Endothelial cell of umbilical vein (primary cell): ENCODE measurements around the gene DECR2. TPM values are rescaled to one million over a fixed set of nuclear protein-coding genes. Genes with fewer than 3 reads are reported as not detected.

Experiments used
- BruUV-seq: library from RNA; stranded (reverse); fragments of 400-500 nt; replicated peaks from 2 replicates; lab custom pipeline; 2021; lab: Mats Ljungman, UMichigan
- CTCF ChIA-PET: fragments of 300-600, 350-600 bp; sonication (Branson Sonifier 250); formaldehyde crosslinking; loops from one replicate; lab custom pipeline; 2021; ENCODE audit warnings: antibody characterized with exemption, inconsistent platforms; lab: Charles Lee
- POLR2A ChIA-PET: fragments of 300-600, 350-600 bp; sonication (Branson Sonifier 250); formaldehyde crosslinking; loops from one replicate; lab custom pipeline; 2021; ENCODE audit warnings: antibody characterized with exemption, inconsistent platforms; lab: Charles Lee
- DNase-seq: peaks from one replicate; pipeline ENCODE4 v3.0.0-alpha.2; 2011; ENCODE audit warnings: low read depth, low spot score
- FAIRE-seq: peaks from 2 replicates; lab custom pipeline; 2011; peaks lifted over from hg19 to GRCh38; lab: Jason Lieb, UNC
- H2AFZ ChIP-seq: 2 replicates; pipeline ENCODE4 v1.6.0; 2012; ENCODE audit warnings: low read depth, low read length, control low read depth, inconsistent platforms
- H3K27ac ChIP-seq: 2 replicates; pipeline ENCODE4 v1.5.1; 2011; ENCODE audit warnings: low read depth, mild to moderate bottlenecking, control low read depth, low read length, moderate library complexity; ENCODE audit not compliant: insufficient read depth
- H3K27me3 ChIP-seq, 2 experiments: 2 replicates each; pipeline versions ENCODE4 v1.6.0 to v1.6.1; 2011; ENCODE audit warnings: low read length in 2 of 2, mixed read lengths in 1 of 2; ENCODE audit not compliant: control insufficient read depth in 2 of 2, insufficient read depth in 2 of 2
- H3K36me3 ChIP-seq, 2 experiments: 2 replicates in 1 of 2; 3 replicates in 1 of 2; pipeline ENCODE4 v1.5.1; 2011; ENCODE audit warnings: low read length in 2 of 2, mild to moderate bottlenecking in 1 of 2, moderate library complexity in 1 of 2; ENCODE audit not compliant: control insufficient read depth in 2 of 2, insufficient read depth in 2 of 2; ENCODE audit errors: extremely low read depth in 1 of 2
- H3K4me1 ChIP-seq: 3 replicates; pipeline ENCODE4 v1.5.1; 2011; ENCODE audit warnings: mild to moderate bottlenecking, low read length; ENCODE audit not compliant: control insufficient read depth, insufficient read depth; ENCODE audit errors: extremely low read depth
- H3K4me2 ChIP-seq: 2 replicates; pipeline ENCODE4 v1.6.1; 2011; ENCODE audit warnings: low read length, control low read depth, mixed read lengths; ENCODE audit not compliant: insufficient read depth
- H3K4me3 ChIP-seq, 3 experiments: fragments of 200-600 bp in 1 of 3; sonication (generic), shearing (Covaris generic) in 1 of 3; replicated peaks in 1 of 3; 2 replicates each; pipeline ENCODE4 v1.5.1; 2011 to 2016; ENCODE audit warnings: control low read depth in 3 of 3, low read length in 3 of 3, mild to moderate bottlenecking in 2 of 3, inconsistent platforms in 1 of 3, low read depth in 1 of 3, moderate library complexity in 1 of 3; ENCODE audit not compliant: insufficient read depth in 1 of 3
- H3K79me2 ChIP-seq: 2 replicates; pipeline ENCODE4 v1.6.0; 2012; ENCODE audit warnings: low read length, inconsistent platforms; ENCODE audit not compliant: control insufficient read depth, insufficient read depth
- H3K9ac ChIP-seq: replicated peaks from 2 replicates; pipeline ENCODE3; 2011; ENCODE audit warnings: low read length, control low read depth; ENCODE audit not compliant: insufficient read depth; ENCODE audit errors: extremely low read depth
- H3K9me1 ChIP-seq: replicated peaks from 3 replicates; pipeline ENCODE4 v1.6.0; 2011; ENCODE audit warnings: mild to moderate bottlenecking, low read length; ENCODE audit not compliant: control insufficient read depth, insufficient read depth; ENCODE audit errors: extremely low read depth
- H3K9me3 ChIP-seq: replicated peaks from 2 replicates; pipeline ENCODE4 v1.5.1; 2012; ENCODE audit warnings: low read length, inconsistent platforms; ENCODE audit not compliant: control insufficient read depth, insufficient read depth
- H4K20me1 ChIP-seq: replicated peaks from 2 replicates; pipeline ENCODE3; 2011; ENCODE audit warnings: mild to moderate bottlenecking, low read length; ENCODE audit not compliant: control insufficient read depth, insufficient read depth; ENCODE audit errors: extremely low read depth
- EZH2 ChIP-seq: IDR thresholded peaks from 2 replicates; pipeline ENCODE4 v1.6.1; 2012; ENCODE audit warnings: borderline replicate concordance, low read depth, mild to moderate bottlenecking, moderate library complexity, low read length, inconsistent platforms; ENCODE audit not compliant: severe bottlenecking
- FOS ChIP-seq: IDR thresholded peaks from 2 replicates; pipeline ENCODE4 v1.6.1; 2011; ENCODE audit warnings: mild to moderate bottlenecking, low read length, moderate library complexity, borderline replicate concordance; ENCODE audit not compliant: insufficient read depth
- GATA2 ChIP-seq: IDR thresholded peaks from 2 replicates; pipeline ENCODE4 v1.7.0; 2011; ENCODE audit warnings: low read depth, mild to moderate bottlenecking, moderate library complexity, mixed read lengths, low read length; ENCODE audit not compliant: insufficient read length, insufficient read depth
- JUN ChIP-seq: IDR thresholded peaks from 2 replicates; pipeline ENCODE4 v1.6.1; 2011; ENCODE audit warnings: borderline replicate concordance, low read depth; ENCODE audit not compliant: insufficient read length, insufficient read depth
- MYC ChIP-seq: IDR thresholded peaks from one replicate; pipeline ENCODE4 v1.6.1; 2011; ENCODE audit warnings: mild to moderate bottlenecking, low read depth, low read length
- POLR2A ChIP-seq: IDR thresholded peaks from 2 replicates; pipeline ENCODE4 v1.6.1; 2012; ENCODE audit warnings: low read depth, mild to moderate bottlenecking, control low read depth, low read length
- POLR2AphosphoS5 ChIP-seq: IDR thresholded peaks from 2 replicates; pipeline ENCODE4 v1.6.1; 2012; ENCODE audit warnings: low read depth, mild to moderate bottlenecking, control low read depth, low read length, moderate library complexity; ENCODE audit not compliant: insufficient read depth
- dilution Hi-C: fragments of 300-500 bp; cut with MboI; formaldehyde crosslinking; loops from one replicate; pipeline ENCODE4 v1.15.0; 2019; ENCODE audit warnings: low sequenced_read_pairs; ENCODE audit not compliant: extremely low pct_ligation_motif_present
- intact Hi-C: fragments of 100-400 bp; cut with micrococcal nuclease; formaldehyde crosslinking; loops from one replicate; pipeline ENCODE4 v1.10.0; 2022
- polyA plus RNA-seq, 4 experiments: library from polyadenylated mRNA; depleted of rRNA in 3 of 4; stranded (reverse) in 3 of 4; unstranded in 1 of 4; fragments of >200 nt; gene quantifications; 2 replicates each; pipeline versions ENCODE4 v1.2.1 to v1.2.3, GENCODE V29; 2011 to 2012; ENCODE audit warnings: missing spikeins in 1 of 4
- total RNA-seq: library from RNA; stranded (reverse); gene quantifications from 2 replicates; pipeline ENCODE4 v1.2.3, GENCODE V29; 2021
- TF ChIP-seq, protein P1 (sequence below), 2 donors: IDR thresholded peaks; 1 replicate in 1 of 2; 2 replicates in 1 of 2; pipeline ENCODE4 v1.5.1; 2011; ENCODE audit warnings: low read length in 2 of 2, mild to moderate bottlenecking in 2 of 2, moderate library complexity in 2 of 2, control low read depth in 1 of 2, inconsistent platforms in 1 of 2, low read depth in 1 of 2; ENCODE audit not compliant: insufficient read depth in 1 of 2; ENCODE audit errors: extremely low read depth in 1 of 2
- TF ChIP-seq, protein P2 (sequence below): IDR thresholded peaks from 2 replicates; pipeline ENCODE4 v1.6.1; 2011; ENCODE audit not compliant: insufficient read depth, insufficient read length

The DECR2 gene
- total and polyA plus RNA-seq, 2 donors (not counting 3 experiments of a cell fraction or from before 2014, with no cell fraction given) = 28.3 to 46.5 TPM

DNA sequence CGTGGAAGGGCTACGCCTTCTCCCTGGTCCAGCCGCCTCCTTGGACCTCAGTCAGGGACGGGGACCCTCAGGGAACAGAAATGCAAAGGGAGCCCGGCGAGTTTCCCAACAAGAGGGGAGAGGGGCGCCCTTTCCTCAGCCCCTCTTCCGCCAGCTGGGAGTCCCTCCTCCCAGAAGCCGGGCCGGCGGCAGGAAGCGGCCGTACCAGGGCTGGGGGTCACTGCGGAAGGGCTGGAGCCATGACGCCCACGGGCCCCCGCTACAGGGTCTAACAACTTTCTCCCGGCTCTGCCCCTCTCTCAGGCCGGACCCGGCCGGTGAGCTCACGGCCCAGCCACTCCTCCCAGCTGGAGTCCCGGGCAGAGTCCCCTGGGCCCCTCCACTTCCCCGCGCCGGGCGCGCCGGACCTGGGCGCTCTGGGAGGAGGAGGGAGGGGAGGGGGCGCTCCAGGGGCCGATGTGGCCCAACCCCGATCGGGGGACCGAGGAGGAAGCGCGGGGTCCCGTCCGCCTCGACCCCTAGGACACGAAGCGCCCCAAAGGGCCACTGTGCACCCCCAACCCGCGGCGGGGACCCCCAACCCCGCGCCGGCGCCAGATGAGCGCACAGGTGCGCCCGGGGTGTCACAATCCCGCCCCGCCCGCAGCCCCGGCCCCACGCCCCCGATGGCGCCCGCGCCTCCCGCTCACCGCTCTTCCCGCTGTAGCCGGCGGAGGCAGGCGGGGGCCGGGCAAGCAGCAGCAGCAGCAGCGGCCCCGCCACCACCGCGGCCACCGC, 20.5 kb upstream of the DECR2 start:
- Histone ChIP-seq H3K4me3 (peak overlapping the region; percentile 60 to 93 (median 83)), H2AFZ (peak overlapping the region; percentile 45), H3K4me1 (peaks cover 20% of the 10 kb centered on the region), H3K27me3 (no peaks in the 10 kb centered on the region), H3K9me3 (no peaks in the 10 kb centered on the region), H3K4me2 (peak overlapping the region; percentile 47), H4K20me1 (no peaks in the 10 kb centered on the region), H3K36me3 (peaks cover 0 to 16% of the 10 kb centered on the region in 2 experiments), H3K79me2 (peaks cover 26% of the 10 kb centered on the region), H3K9ac (peak overlapping the region; percentile 64), H3K27ac (no peak overlapping the region), H3K9me1 (no peaks in the 10 kb centered on the region)
- dilution Hi-C loops (no loop called here), intact Hi-C loops (loop anchor here (1.0 kb wide), 1 partner anchor 11 kb away; the partner anchor contains the start of gene MRPL28)
- CTCF ChIA-PET = interaction anchor here (1.9 to 2.5 kb wide), 3 partner anchors 17 to 107 kb away, joined by 4 to 8 read pairs (median 7); no protein-coding TSS in a partner anchor
- POLR2A ChIA-PET = no interaction called here
- BruUV-seq = TSS peak; percentile 14
- FAIRE-seq = peak; percentile 63
- TF ChIP-seq, protein P1, sequence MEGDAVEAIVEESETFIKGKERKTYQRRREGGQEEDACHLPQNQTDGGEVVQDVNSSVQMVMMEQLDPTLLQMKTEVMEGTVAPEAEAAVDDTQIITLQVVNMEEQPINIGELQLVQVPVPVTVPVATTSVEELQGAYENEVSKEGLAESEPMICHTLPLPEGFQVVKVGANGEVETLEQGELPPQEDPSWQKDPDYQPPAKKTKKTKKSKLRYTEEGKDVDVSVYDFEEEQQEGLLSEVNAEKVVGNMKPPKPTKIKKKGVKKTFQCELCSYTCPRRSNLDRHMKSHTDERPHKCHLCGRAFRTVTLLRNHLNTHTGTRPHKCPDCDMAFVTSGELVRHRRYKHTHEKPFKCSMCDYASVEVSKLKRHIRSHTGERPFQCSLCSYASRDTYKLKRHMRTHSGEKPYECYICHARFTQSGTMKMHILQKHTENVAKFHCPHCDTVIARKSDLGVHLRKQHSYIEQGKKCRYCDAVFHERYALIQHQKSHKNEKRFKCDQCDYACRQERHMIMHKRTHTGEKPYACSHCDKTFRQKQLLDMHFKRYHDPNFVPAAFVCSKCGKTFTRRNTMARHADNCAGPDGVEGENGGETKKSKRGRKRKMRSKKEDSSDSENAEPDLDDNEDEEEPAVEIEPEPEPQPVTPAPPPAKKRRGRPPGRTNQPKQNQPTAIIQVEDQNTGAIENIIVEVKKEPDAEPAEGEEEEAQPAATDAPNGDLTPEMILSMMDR (IDR thresholded peaks at IDR 0.05; ENCODE audit: extremely low read depth in 1 of 2, insufficient read depth in 1 of 2, low read depth in 1 of 2, low read length in 2 of 2) = no peak
- TF ChIP-seq GATA2 = no peak
- no peak for TF ChIP-seq JUN
- no peak for TF ChIP-seq FOS
- TF ChIP-seq, protein P2, sequence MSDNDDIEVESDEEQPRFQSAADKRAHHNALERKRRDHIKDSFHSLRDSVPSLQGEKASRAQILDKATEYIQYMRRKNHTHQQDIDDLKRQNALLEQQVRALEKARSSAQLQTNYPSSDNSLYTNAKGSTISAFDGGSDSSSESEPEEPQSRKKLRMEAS = no peak
- no peak for TF ChIP-seq EZH2
- no peak for TF ChIP-seq POLR2A
- no peak for TF ChIP-seq MYC
- TF ChIP-seq POLR2AphosphoS5 = no peak
- DNase-seq = no peak
